Osteoblast (primary cell): Measurements from ENCODE around the gene ADAM11. TPM values are rescaled to one million over a fixed set of nuclear protein-coding genes. Genes with fewer than 3 reads are reported as not detected.
"Not testable (repeated sequence)": the region's sequence is repeated elsewhere in the genome, so short reads cannot be mapped to it uniquely, and the experiment has no call there.

Source experiments
- DNase-seq: peaks from one replicate; pipeline ENCODE4 v3.0.0; 2011; ENCODE audit warnings: low spot score, mixed read lengths; ENCODE audit not compliant: insufficient read length; ENCODE audit errors: missing footprints
- H2AFZ ChIP-seq: 2 replicates; pipeline ENCODE4 v1.6.0; 2011; ENCODE audit warnings: mild to moderate bottlenecking, low read length
- H3K27ac ChIP-seq: 2 replicates; pipeline ENCODE4 v1.5.1; 2011; ENCODE audit warnings: mild to moderate bottlenecking, low read depth, low read length, moderate library complexity
- H3K27me3 ChIP-seq: 2 replicates; pipeline ENCODE4 v1.6.0; 2012; ENCODE audit warnings: mild to moderate bottlenecking, control low read depth, inconsistent platforms, low read length, moderate library complexity; ENCODE audit not compliant: insufficient read depth
- H3K36me3 ChIP-seq: 2 replicates; pipeline ENCODE4 v1.5.1; 2011; ENCODE audit warnings: mild to moderate bottlenecking, low read length, control low read depth, moderate library complexity; ENCODE audit not compliant: insufficient read depth
- H3K4me1 ChIP-seq: 2 replicates; pipeline ENCODE4 v1.5.1; 2011; ENCODE audit warnings: mild to moderate bottlenecking, low read length, control low read depth, moderate library complexity; ENCODE audit not compliant: insufficient read depth
- H3K4me2 ChIP-seq: 2 replicates; pipeline ENCODE4 v1.6.0; 2011; ENCODE audit warnings: mild to moderate bottlenecking, low read length; ENCODE audit not compliant: insufficient read depth
- H3K4me3 ChIP-seq: fragments of 200-600 bp; sonication (generic); 3 replicates; pipeline ENCODE4 v1.5.1; 2012; ENCODE audit warnings: mild to moderate bottlenecking, low read length, inconsistent platforms; ENCODE audit not compliant: insufficient read depth
- H3K79me2 ChIP-seq: 2 replicates; pipeline ENCODE4 v1.6.0; 2012; ENCODE audit warnings: mild to moderate bottlenecking, low read length, control low read depth, inconsistent platforms; ENCODE audit not compliant: insufficient read depth
- H3K9me3 ChIP-seq: 2 replicates; pipeline ENCODE4 v1.5.1; 2011; ENCODE audit warnings: low read depth, low read length, control low read depth
- H4K20me1 ChIP-seq: 2 replicates; pipeline ENCODE4 v1.6.0; 2012; ENCODE audit warnings: mild to moderate bottlenecking, low read length, control low read depth; ENCODE audit not compliant: insufficient read depth
- CTCF ChIP-seq: IDR thresholded peaks from 2 replicates; pipeline ENCODE4 v1.5.1; 2011; ENCODE audit warnings: mild to moderate bottlenecking, low read depth, low read length, moderate library complexity; ENCODE audit errors: extremely low read depth
- total RNA-seq: library from RNA; depleted of rRNA; stranded (reverse); fragments of >200 nt; gene quantifications from 2 replicates; pipeline ENCODE4 v1.2.3, GENCODE V29; 2012

The ADAM11 gene
- total RNA-seq, 1 donor, result 0.36 TPM

- H3K79me2 ChIP-seq, result no peaks in the 10 kb centered on the region
- H3K4me3 ChIP-seq, result no peak overlapping the region
- H4K20me1 ChIP-seq, result no peaks in the 10 kb centered on the region
- no peaks in the 10 kb centered on the region for H3K4me1 ChIP-seq
- no peak overlapping the region for H2AFZ ChIP-seq
- H3K9me3 ChIP-seq, result no peaks in the 10 kb centered on the region
- DNase-seq, result no peak
- H3K27me3 ChIP-seq, result no peaks in the 10 kb centered on the region
- peaks cover 6% of the 10 kb centered on the region for H3K36me3 ChIP-seq
- no peak overlapping the region for H3K27ac ChIP-seq
- H3K4me2 ChIP-seq, result no peak overlapping the region
- no peak for TF ChIP-seq CTCF
Measured at GRCh38 chr17:44741316-44741715, 17.5 kb upstream of the ADAM11 start.

GRCh38 chr17:44745301-44745700, 13.5 kb upstream of the ADAM11 start:
- Histone ChIP-seq H3K79me2 (no peaks in the 10 kb centered on the region), H3K4me2 (no peak overlapping the region), H2AFZ (no peak overlapping the region), H3K4me3 (no peak overlapping the region), H4K20me1 (no peaks in the 10 kb centered on the region), H3K27me3 (no peaks in the 10 kb centered on the region), H3K9me3 (no peaks in the 10 kb centered on the region), H3K27ac (no peak overlapping the region), H3K4me1 (no peaks in the 10 kb centered on the region), H3K36me3 (peaks cover 8% of the 10 kb centered on the region)
- no peak for TF ChIP-seq CTCF
- no peak for DNase-seq

GRCh38 chr17:44745738-44746137, 13.1 kb upstream of the ADAM11 start:
- H3K27me3 ChIP-seq, H3K79me2 ChIP-seq, H3K4me2 ChIP-seq, DNase-seq, H3K27ac ChIP-seq, H3K4me3 ChIP-seq, H3K9me3 ChIP-seq, H4K20me1 ChIP-seq, H3K4me1 ChIP-seq, H2AFZ ChIP-seq: not testable (repeated sequence)
- H3K36me3 ChIP-seq, result peaks cover 10% of the 10 kb centered on the region

GRCh38 chr17:44747566-44747965, 11.2 kb upstream of the ADAM11 start:
- Histone ChIP-seq H3K27ac (no peak overlapping the region), H3K4me1 (no peaks in the 10 kb centered on the region), H3K79me2 (no peaks in the 10 kb centered on the region), H3K4me2 (no peak overlapping the region), H3K4me3 (no peak overlapping the region), H2AFZ (no peak overlapping the region), H4K20me1 (no peaks in the 10 kb centered on the region), H3K27me3 (no peaks in the 10 kb centered on the region), H3K9me3 (no peaks in the 10 kb centered on the region), H3K36me3 (peaks cover 10% of the 10 kb centered on the region)
- TF ChIP-seq CTCF, result no peak
- DNase-seq, result peak; percentile 42
